ENCODE measurements around the gene ZSCAN16. TPM values are rescaled to one million over a fixed set of nuclear protein-coding genes. Genes with fewer than 3 reads are reported as not detected.

The ZSCAN16 gene
- total and polyA plus RNA-seq, 9 of the 15 experiments (the other 6 are each of a cell fraction or from before 2014, with no cell fraction given), result 0.08 TPM; not detected in 8

GRCh38 chr6:28104392-28105244, 19.8 kb upstream of the ZSCAN16 start (continued):
- TF ChIP-seq, protein P1, sequence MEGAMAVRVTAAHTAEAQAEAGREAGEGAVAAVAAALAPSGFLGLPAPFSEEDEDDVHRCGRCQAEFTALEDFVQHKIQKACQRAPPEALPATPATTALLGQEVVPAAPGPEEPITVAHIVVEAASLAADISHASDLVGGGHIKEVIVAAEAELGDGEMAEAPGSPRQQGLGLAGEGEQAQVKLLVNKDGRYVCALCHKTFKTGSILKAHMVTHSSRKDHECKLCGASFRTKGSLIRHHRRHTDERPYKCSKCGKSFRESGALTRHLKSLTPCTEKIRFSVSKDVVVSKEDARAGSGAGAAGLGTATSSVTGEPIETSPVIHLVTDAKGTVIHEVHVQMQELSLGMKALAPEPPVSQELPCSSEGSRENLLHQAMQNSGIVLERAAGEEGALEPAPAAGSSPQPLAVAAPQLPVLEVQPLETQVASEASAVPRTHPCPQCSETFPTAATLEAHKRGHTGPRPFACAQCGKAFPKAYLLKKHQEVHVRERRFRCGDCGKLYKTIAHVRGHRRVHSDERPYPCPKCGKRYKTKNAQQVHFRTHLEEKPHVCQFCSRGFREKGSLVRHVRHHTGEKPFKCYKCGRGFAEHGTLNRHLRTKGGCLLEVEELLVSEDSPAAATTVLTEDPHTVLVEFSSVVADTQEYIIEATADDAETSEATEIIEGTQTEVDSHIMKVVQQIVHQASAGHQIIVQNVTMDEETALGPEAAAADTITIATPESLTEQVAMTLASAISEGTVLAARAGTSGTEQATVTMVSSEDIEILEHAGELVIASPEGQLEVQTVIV (CRISPR knock-in tag; IDR thresholded peaks at IDR 0.05; ENCODE audit: borderline replicate concordance), result no peak
- TF ChIP-seq, protein P2, sequence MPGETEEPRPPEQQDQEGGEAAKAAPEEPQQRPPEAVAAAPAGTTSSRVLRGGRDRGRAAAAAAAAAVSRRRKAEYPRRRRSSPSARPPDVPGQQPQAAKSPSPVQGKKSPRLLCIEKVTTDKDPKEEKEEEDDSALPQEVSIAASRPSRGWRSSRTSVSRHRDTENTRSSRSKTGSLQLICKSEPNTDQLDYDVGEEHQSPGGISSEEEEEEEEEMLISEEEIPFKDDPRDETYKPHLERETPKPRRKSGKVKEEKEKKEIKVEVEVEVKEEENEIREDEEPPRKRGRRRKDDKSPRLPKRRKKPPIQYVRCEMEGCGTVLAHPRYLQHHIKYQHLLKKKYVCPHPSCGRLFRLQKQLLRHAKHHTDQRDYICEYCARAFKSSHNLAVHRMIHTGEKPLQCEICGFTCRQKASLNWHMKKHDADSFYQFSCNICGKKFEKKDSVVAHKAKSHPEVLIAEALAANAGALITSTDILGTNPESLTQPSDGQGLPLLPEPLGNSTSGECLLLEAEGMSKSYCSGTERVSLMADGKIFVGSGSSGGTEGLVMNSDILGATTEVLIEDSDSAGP (CRISPR knock-in tag; IDR thresholded peaks at IDR 0.05), result peak; percentile 23; the same call in 1 of the 2 replicates
- TF ChIP-seq FOXA1 (IDR thresholded peaks at IDR 0.05; ENCODE audit: borderline replicate concordance), result no peak
- peak; percentile 85 for TF ChIP-seq L3MBTL2 (IDR thresholded peaks at IDR 0.05)
- peak; percentile 87 for TF ChIP-seq ZEB2 (IDR thresholded peaks at IDR 0.05)
- no peak for TF ChIP-seq ZBTB12 (CRISPR knock-in tag; IDR thresholded peaks at IDR 0.05)
- no peak for TF ChIP-seq PCBP2 (IDR thresholded peaks at IDR 0.05; ENCODE audit: low read depth, low read length, poor library complexity, severe bottlenecking)
- TF ChIP-seq SMARCE1 (IDR thresholded peaks at IDR 0.05), result 0 out of 2 replicates have a peak, but pooled peaks have one; percentile 23
- TF ChIP-seq CSDE1 (IDR thresholded peaks at IDR 0.05), result no peak
- TF ChIP-seq, protein P3, sequence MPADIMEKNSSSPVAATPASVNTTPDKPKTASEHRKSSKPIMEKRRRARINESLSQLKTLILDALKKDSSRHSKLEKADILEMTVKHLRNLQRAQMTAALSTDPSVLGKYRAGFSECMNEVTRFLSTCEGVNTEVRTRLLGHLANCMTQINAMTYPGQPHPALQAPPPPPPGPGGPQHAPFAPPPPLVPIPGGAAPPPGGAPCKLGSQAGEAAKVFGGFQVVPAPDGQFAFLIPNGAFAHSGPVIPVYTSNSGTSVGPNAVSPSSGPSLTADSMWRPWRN (IDR thresholded peaks at IDR 0.05; ENCODE audit: low read depth), result no peak
- TF ChIP-seq MIER1 (IDR thresholded peaks at IDR 0.05; ENCODE audit: low read depth), result no peak
- no peak for TF ChIP-seq RBM34 (IDR thresholded peaks at IDR 0.05; ENCODE audit: borderline replicate concordance, insufficient read depth, low read length)
- TF ChIP-seq ZNF740 (CRISPR knock-in tag; IDR thresholded peaks at IDR 0.05), result peak; percentile 93
- TF ChIP-seq ZNF740 (tag; IDR thresholded peaks at IDR 0.05), result no peak
- no peak for TF ChIP-seq PRMT5 (CRISPR knock-in tag; IDR thresholded peaks at IDR 0.05)
- no peak for TF ChIP-seq ZNF778 (CRISPR knock-in tag; IDR thresholded peaks at IDR 0.05)
- TF ChIP-seq NFXL1 (CRISPR knock-in tag; IDR thresholded peaks at IDR 0.05), result no peak
- no peak for TF ChIP-seq ZNF354B (CRISPR knock-in tag; IDR thresholded peaks at IDR 0.05)
- peak in 1 of 2 experiments; percentile 75; a peak in 2 of 4 replicates for TF ChIP-seq SRF (CRISPR knock-in tag; IDR thresholded peaks at IDR 0.05)
- peak; percentile 99 for TF ChIP-seq PHF8 (IDR thresholded peaks at IDR 0.05; ENCODE audit: borderline replicate concordance, low read length)
- TF ChIP-seq STAG1 (CRISPR knock-in tag; IDR thresholded peaks at IDR 0.05; ENCODE audit: borderline replicate concordance), result no peak
- 0 out of 2 replicates have a peak, but pooled peaks have one; percentile 11 for TF ChIP-seq ZNF707 (CRISPR knock-in tag; conservative IDR thresholded peaks at IDR 0.05)
